H1 (cell line): ENCODE results near the gene ZAR1L. TPM values are rescaled to one million over a fixed set of nuclear protein-coding genes. Genes with fewer than 3 reads are reported as not detected.

Experiments used
- BRCA1 ChIP-seq: IDR thresholded peaks from 2 replicates; pipeline ENCODE4 v1.6.1; 2012; ENCODE audit warnings: low read depth, low read length, improper control_type of control experiment
- NRF1 ChIP-seq: IDR thresholded peaks from 2 replicates; pipeline ENCODE4 v1.6.1; 2011; ENCODE audit warnings: mild to moderate bottlenecking, low read depth, low read length, improper control_type of control experiment
- PHF8 ChIP-seq: fragments of 200-600 bp; sonication (generic); conservative IDR thresholded peaks from 2 replicates; pipeline ENCODE4 v1.7.1; 2012; ENCODE audit warnings: low read depth, mild to moderate bottlenecking, inconsistent platforms, low read length, moderate library complexity
- POLR2A ChIP-seq, 2 experiments: IDR thresholded peaks; 1 replicate in 1 of 2; 2 replicates in 1 of 2; pipeline ENCODE4 v1.6.1; 2011; ENCODE audit warnings: low read depth in 2 of 2, low read length in 2 of 2, mild to moderate bottlenecking in 2 of 2; ENCODE audit errors: control extremely low read depth in 1 of 2
- TAF7 ChIP-seq: optimal IDR thresholded peaks from 2 replicates; pipeline ENCODE3; 2011; ENCODE audit warnings: low read depth, mild to moderate bottlenecking, inconsistent platforms, low read length, moderate library complexity, borderline replicate concordance
- polyA plus RNA-seq, 7 experiments: library from polyadenylated mRNA; depleted of rRNA in 3 of 7; stranded (reverse) in 5 of 7; unstranded in 2 of 7; fragments of >200 nt in 5 of 7; fragments of 200-250 nt in 2 of 7; gene quantifications; 1 replicate in 5 of 7; 2 replicates in 1 of 7; 4 replicates in 1 of 7; pipeline versions ENCODE4 v1.2.1 to v1.2.3, GENCODE V29; 2011 to 2013; ENCODE audit warnings: missing spikeins in 2 of 7, mixed read lengths in 2 of 7
- total RNA-seq: library from RNA; stranded (reverse); fragmentation: NEBNext Ultra II Directional; extraction: Animal tissue kit (Norgen Biotek cat#: 25700); gene quantifications from 2 replicates; pipeline ENCODE4 v1.2.1, GENCODE V29; 2021
- TF ChIP-seq, protein P1 (sequence below): fragments of 300-600 bp; sonication (generic); IDR thresholded peaks from 2 replicates; pipeline ENCODE4 v1.7.1; 2012; ENCODE audit warnings: low read length, moderate library complexity, mild to moderate bottlenecking, inconsistent platforms; ENCODE audit not compliant: insufficient replicate concordance

Gene ZAR1L
- total and polyA plus RNA-seq, 2 of the 8 experiments (the other 6 are each of a cell fraction or from before 2014, with no cell fraction given) = 0.19 to 0.30 TPM

DNA sequence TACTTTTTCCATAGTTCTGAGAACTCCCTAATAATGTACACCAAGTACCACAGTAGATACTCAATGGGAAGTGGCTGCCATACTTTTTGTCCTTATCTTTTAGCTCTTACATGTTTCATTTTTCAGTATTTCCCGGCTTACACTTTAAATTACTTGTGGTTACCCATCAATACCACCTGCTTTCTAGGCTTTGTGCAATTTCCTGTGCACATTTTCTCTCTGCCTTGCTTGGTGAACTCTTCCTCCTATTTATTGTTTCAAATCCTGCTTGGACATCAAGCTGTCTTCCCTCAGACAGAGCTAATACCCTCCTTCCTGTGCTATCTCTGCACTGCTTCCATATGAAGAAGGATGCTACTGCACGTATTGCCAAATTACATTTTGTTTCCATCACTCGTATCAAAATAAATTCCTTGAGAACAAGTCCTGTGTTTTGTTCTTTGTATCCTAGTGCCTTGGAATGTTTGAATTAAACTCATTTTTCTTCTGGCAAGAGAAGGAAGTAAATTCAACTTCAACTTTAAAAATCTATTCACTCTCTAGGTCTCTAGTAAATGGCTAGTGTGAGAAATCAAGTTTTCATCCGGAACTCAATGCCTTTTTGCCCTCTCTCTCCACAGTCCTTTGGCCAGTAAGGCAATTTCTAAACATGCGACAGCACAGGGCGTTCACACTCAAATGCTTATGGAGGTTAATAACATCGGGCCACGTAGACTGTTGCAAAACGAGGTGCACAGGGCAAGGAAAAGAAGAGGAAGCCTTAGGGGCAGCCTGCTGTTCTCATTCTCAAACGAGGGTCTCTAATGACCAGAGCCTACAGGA, 5.6 kb downstream of the ZAR1L start (continued):
- TF ChIP-seq, protein P1, sequence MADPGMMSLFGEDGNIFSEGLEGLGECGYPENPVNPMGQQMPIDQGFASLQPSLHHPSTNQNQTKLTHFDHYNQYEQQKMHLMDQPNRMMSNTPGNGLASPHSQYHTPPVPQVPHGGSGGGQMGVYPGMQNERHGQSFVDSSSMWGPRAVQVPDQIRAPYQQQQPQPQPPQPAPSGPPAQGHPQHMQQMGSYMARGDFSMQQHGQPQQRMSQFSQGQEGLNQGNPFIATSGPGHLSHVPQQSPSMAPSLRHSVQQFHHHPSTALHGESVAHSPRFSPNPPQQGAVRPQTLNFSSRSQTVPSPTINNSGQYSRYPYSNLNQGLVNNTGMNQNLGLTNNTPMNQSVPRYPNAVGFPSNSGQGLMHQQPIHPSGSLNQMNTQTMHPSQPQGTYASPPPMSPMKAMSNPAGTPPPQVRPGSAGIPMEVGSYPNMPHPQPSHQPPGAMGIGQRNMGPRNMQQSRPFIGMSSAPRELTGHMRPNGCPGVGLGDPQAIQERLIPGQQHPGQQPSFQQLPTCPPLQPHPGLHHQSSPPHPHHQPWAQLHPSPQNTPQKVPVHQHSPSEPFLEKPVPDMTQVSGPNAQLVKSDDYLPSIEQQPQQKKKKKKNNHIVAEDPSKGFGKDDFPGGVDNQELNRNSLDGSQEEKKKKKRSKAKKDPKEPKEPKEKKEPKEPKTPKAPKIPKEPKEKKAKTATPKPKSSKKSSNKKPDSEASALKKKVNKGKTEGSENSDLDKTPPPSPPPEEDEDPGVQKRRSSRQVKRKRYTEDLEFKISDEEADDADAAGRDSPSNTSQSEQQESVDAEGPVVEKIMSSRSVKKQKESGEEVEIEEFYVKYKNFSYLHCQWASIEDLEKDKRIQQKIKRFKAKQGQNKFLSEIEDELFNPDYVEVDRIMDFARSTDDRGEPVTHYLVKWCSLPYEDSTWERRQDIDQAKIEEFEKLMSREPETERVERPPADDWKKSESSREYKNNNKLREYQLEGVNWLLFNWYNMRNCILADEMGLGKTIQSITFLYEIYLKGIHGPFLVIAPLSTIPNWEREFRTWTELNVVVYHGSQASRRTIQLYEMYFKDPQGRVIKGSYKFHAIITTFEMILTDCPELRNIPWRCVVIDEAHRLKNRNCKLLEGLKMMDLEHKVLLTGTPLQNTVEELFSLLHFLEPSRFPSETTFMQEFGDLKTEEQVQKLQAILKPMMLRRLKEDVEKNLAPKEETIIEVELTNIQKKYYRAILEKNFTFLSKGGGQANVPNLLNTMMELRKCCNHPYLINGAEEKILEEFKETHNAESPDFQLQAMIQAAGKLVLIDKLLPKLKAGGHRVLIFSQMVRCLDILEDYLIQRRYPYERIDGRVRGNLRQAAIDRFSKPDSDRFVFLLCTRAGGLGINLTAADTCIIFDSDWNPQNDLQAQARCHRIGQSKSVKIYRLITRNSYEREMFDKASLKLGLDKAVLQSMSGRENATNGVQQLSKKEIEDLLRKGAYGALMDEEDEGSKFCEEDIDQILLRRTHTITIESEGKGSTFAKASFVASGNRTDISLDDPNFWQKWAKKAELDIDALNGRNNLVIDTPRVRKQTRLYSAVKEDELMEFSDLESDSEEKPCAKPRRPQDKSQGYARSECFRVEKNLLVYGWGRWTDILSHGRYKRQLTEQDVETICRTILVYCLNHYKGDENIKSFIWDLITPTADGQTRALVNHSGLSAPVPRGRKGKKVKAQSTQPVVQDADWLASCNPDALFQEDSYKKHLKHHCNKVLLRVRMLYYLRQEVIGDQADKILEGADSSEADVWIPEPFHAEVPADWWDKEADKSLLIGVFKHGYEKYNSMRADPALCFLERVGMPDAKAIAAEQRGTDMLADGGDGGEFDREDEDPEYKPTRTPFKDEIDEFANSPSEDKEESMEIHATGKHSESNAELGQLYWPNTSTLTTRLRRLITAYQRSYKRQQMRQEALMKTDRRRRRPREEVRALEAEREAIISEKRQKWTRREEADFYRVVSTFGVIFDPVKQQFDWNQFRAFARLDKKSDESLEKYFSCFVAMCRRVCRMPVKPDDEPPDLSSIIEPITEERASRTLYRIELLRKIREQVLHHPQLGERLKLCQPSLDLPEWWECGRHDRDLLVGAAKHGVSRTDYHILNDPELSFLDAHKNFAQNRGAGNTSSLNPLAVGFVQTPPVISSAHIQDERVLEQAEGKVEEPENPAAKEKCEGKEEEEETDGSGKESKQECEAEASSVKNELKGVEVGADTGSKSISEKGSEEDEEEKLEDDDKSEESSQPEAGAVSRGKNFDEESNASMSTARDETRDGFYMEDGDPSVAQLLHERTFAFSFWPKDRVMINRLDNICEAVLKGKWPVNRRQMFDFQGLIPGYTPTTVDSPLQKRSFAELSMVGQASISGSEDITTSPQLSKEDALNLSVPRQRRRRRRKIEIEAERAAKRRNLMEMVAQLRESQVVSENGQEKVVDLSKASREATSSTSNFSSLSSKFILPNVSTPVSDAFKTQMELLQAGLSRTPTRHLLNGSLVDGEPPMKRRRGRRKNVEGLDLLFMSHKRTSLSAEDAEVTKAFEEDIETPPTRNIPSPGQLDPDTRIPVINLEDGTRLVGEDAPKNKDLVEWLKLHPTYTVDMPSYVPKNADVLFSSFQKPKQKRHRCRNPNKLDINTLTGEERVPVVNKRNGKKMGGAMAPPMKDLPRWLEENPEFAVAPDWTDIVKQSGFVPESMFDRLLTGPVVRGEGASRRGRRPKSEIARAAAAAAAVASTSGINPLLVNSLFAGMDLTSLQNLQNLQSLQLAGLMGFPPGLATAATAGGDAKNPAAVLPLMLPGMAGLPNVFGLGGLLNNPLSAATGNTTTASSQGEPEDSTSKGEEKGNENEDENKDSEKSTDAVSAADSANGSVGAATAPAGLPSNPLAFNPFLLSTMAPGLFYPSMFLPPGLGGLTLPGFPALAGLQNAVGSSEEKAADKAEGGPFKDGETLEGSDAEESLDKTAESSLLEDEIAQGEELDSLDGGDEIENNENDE = no peak
- no peak for TF ChIP-seq POLR2A (IDR thresholded peaks at IDR 0.05; ENCODE audit: control extremely low read depth in 1 of 2, low read depth in 2 of 2, low read length in 2 of 2)
- TF ChIP-seq PHF8 = no peak
- no peak for TF ChIP-seq NRF1
- TF ChIP-seq TAF7 = no peak
- TF ChIP-seq BRCA1 = no peak
